AG04450 (cell line): ENCODE results near the gene CSH1. TPM values are rescaled to one million over a fixed set of nuclear protein-coding genes. Genes with fewer than 3 reads are reported as not detected.

Experiments
- CTCF ChIA-PET: fragments of 300-600, 350-600 bp; formaldehyde crosslinking; extraction: SDS; loops from one replicate; lab custom pipeline; 2022; ENCODE audit warnings: antibody characterized with exemption, inconsistent platforms; lab: Charles Lee
- POLR2A ChIA-PET: fragments of 350-600 bp; formaldehyde crosslinking; extraction: SDS; loops from one replicate; lab custom pipeline; 2021; ENCODE audit warnings: antibody characterized with exemption, inconsistent platforms; lab: Yijun Ruan, JAX
- DNase-seq: peaks from one replicate; pipeline ENCODE4 v3.0.0-alpha.2; 2011; ENCODE audit warnings: low read depth, low spot score
- H3K27ac ChIP-seq: one replicate; pipeline ENCODE4 v1.5.1; 2012; ENCODE audit warnings: low read depth, low read length, control low read depth
- H3K27me3 ChIP-seq: one replicate; pipeline ENCODE4 v1.6.0; 2012; ENCODE audit warnings: low read length; ENCODE audit not compliant: control insufficient read depth, insufficient read depth
- H3K4me3 ChIP-seq: 2 replicates; pipeline ENCODE4 v1.5.1; 2011; ENCODE audit warnings: mild to moderate bottlenecking, low read depth, low read length, control low read depth
- H3K9me3 ChIP-seq: 2 replicates; pipeline ENCODE4 v1.5.1; 2012; ENCODE audit warnings: low read length; ENCODE audit not compliant: control insufficient read depth, insufficient read depth
- polyA plus RNA-seq: library from polyadenylated mRNA; depleted of rRNA; stranded (reverse); fragments of >200 nt; gene quantifications from 2 replicates; pipeline ENCODE4 v1.2.3, GENCODE V29; 2011; rRNA removed
- small RNA-seq: library from RNA; depleted of rRNA; stranded (forward); fragments of <200 nt; gene quantifications from one replicate; pipeline ENCODE3, GENCODE V24; 2012; ENCODE audit warnings: low read depth; ENCODE audit not compliant: insufficient read length
- TF ChIP-seq, protein P1 (sequence below): IDR thresholded peaks from 2 replicates; pipeline ENCODE4 v1.5.1; 2011; ENCODE audit warnings: low read depth, low read length, control low read depth, inconsistent platforms

The CSH1 gene
- polyA plus RNA-seq, 1 experiment: not detected

DNA sequence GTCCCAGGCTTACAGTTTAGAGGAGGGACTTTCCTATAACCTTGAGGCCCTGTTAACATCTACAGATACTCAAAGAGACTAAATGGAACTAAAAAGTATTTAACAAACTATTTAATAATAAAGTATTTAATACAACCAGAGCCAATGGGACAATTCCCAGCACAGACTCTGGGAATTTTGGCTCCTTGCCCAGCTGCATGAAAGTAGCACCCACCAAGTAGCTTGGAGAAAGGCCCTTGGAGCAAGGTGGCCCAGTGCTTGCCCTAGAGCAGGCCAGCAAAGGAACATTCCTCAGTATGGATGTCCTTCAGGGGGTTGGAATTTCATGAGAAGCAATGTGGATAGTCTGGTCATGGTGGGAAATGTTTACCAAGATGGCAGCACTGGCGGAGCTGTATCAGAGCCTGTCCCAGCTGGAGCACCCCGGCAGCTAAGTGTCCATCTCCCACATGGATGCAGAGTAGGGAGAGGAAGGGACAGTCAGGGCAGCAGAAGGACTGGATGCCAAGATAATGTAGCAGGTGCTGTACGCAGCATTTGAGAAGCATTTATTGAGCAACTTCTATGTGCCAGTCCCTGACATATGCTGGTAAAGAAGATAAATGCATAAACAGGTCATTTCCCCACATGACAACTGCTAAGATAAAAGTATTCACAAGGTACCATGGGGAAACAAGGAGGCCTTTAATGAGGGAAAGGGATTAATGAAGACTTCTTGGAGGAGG is 48.7 kb downstream of the CSH1 start:
- no peak for DNase-seq
- Histone ChIP-seq H3K4me3 (no peak overlapping the region), H3K9me3 (peaks cover 15% of the 10 kb centered on the region), H3K27ac (no peak overlapping the region), H3K27me3 (peaks cover 8% of the 10 kb centered on the region)
- TF ChIP-seq, protein P1, sequence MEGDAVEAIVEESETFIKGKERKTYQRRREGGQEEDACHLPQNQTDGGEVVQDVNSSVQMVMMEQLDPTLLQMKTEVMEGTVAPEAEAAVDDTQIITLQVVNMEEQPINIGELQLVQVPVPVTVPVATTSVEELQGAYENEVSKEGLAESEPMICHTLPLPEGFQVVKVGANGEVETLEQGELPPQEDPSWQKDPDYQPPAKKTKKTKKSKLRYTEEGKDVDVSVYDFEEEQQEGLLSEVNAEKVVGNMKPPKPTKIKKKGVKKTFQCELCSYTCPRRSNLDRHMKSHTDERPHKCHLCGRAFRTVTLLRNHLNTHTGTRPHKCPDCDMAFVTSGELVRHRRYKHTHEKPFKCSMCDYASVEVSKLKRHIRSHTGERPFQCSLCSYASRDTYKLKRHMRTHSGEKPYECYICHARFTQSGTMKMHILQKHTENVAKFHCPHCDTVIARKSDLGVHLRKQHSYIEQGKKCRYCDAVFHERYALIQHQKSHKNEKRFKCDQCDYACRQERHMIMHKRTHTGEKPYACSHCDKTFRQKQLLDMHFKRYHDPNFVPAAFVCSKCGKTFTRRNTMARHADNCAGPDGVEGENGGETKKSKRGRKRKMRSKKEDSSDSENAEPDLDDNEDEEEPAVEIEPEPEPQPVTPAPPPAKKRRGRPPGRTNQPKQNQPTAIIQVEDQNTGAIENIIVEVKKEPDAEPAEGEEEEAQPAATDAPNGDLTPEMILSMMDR: no peak
- ChIA-PET POLR2A (no interaction called here), CTCF (no interaction called here)

DNA sequence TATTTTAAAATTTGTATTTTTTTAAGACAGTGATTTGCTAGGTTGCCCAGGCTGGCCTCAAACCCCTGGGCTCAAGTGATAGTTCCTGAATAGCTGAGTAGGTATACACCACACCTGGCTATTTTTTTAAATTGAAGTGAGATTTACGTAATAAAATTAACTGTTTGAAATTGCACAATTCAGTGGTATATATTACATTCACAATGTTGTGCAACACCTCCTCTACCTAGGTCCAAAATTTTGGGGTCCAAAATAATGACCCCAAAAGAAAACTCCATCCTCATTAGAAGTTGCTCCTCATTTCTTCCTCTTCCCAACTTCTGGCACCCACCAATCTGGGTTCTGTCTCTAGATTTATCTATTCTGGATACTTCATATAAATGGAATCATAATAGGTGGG is 50.9 kb downstream of the CSH1 start:
- H3K27ac ChIP-seq: no peak overlapping the region
- TF ChIP-seq, protein P1: no peak
- CTCF ChIA-PET: interaction anchor here (1.5 kb wide), 1 partner anchor 11 kb away, joined by 5 read pairs; no protein-coding TSS in a partner anchor
- POLR2A ChIA-PET: no interaction called here
- DNase-seq: no peak
- H3K9me3 ChIP-seq: peaks cover 15% of the 10 kb centered on the region
- peaks cover 4% of the 10 kb centered on the region for H3K27me3 ChIP-seq
- no peak overlapping the region for H3K4me3 ChIP-seq

Small RNA genes within 50 kb of the gene (small RNA-seq; reads per million reads assigned to genes)
- gene AC040958.1 (not detected), gene AC127029.1 (not detected), gene GH1 (not detected)

Other genes with a start within 250 kb of the CSH1 start
- 13.4 and 24.6 TPM in 2 replicates for gene LIMD2, start 196.4 kb downstream of the CSH1 start, polyA plus RNA-seq
- gene STRADA, start 154.8 kb downstream of the CSH1 start, polyA plus RNA-seq: 28.0 and 28.1 TPM in 2 replicates
- gene CCDC47, start 123.0 kb downstream of the CSH1 start, polyA plus RNA-seq: 52.2 and 68.9 TPM in 2 replicates
- 122 and 141 TPM in 2 replicates for gene DDX42, start 122.4 kb downstream of the CSH1 start, polyA plus RNA-seq
- gene PSMC5, start 69.1 kb downstream of the CSH1 start, polyA plus RNA-seq: 179 and 220 TPM in 2 replicates
- gene FTSJ3, start 68.9 kb downstream of the CSH1 start, polyA plus RNA-seq: 54.2 and 58.4 TPM in 2 replicates
- 48.8 and 58.3 TPM in 2 replicates for gene SMARCD2, start 53.9 kb downstream of the CSH1 start, polyA plus RNA-seq
- not detected in 2 replicates for gene CSH2, start 22.9 kb downstream of the CSH1 start, polyA plus RNA-seq
- not detected in 2 replicates for gene GH2, start 14.6 kb downstream of the CSH1 start, polyA plus RNA-seq
- gene CSHL1, start 14.7 kb upstream of the CSH1 start, polyA plus RNA-seq: not detected in 2 replicates
- gene GH1, start 22.3 kb upstream of the CSH1 start, polyA plus RNA-seq: not detected in 2 replicates
- not detected in 2 replicates for gene CD79B, start 35.8 kb upstream of the CSH1 start, polyA plus RNA-seq
- gene SCN4A, start 76.3 kb upstream of the CSH1 start, polyA plus RNA-seq: 0.01 TPM in 2 replicates
- gene PRR29, start 101.8 kb upstream of the CSH1 start, polyA plus RNA-seq: 0.15 and 0.19 TPM in 2 replicates
- 0.16 and 0.52 TPM in 2 replicates for gene ICAM2, start 124.1 kb upstream of the CSH1 start, polyA plus RNA-seq
- gene ERN1, start 233.6 kb upstream of the CSH1 start, polyA plus RNA-seq: 4.5 and 4.7 TPM in 2 replicates